AG04449 (cell line): Measurements from ENCODE around the gene WWTR1.

Experiments
- CTCF ChIA-PET: fragments of 350-600 bp; formaldehyde crosslinking; extraction: SDS; loops from one replicate; lab custom pipeline; 2021; ENCODE audit warnings: antibody characterized with exemption; lab: Yijun Ruan, JAX
- POLR2A ChIA-PET: fragments of 400-600, 350-600 bp; formaldehyde crosslinking; extraction: SDS; loops from one replicate; lab custom pipeline; 2020; ENCODE audit warnings: antibody characterized with exemption, inconsistent platforms; lab: Yijun Ruan, JAX
- DNase-seq: peaks from one replicate; pipeline ENCODE4 v3.0.0-alpha.2; 2010; ENCODE audit warnings: low read depth, low spot score
- H3K4me3 ChIP-seq: 2 replicates; pipeline ENCODE4 v1.5.1; 2011; ENCODE audit warnings: low read depth, mild to moderate bottlenecking, control low read depth, low read length
- TF ChIP-seq, protein P1 (sequence below): IDR thresholded peaks from one replicate; pipeline ENCODE4 v1.5.1; 2011; ENCODE audit warnings: mild to moderate bottlenecking, moderate library complexity, low read length, control low read depth, inconsistent platforms; ENCODE audit not compliant: insufficient read depth; ENCODE audit errors: missing control alignments

WWTR1 gene

DNA sequence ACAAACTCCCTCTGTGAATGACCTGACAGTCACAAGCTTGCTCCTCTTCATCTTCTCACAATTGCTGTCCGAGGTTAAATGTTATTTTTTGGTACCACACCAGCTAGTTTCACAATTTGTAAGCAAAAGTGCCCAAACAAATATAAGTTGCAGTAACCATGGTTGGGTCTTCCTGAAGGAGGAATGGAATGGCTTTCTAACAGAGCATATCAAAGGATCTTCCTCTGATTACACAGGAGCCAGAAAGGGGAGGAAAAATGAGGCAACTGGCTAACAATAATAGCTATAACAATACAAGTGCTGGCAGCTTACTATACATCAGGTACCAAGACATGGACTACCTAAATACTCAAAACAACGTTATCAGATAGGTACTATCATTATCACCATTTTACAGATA lies 90.4 kb downstream of the WWTR1 start:
- ChIA-PET POLR2A (interaction anchor here (1.4 kb wide), 1 partner anchor 12 kb away, joined by 3 read pairs; no protein-coding TSS in a partner anchor), CTCF (interaction anchor here (1.0 to 6.6 kb wide), 15 partner anchors 8 to 612 kb away, joined by 3 to 59 read pairs (median 7); no protein-coding TSS in a partner anchor)
- TF ChIP-seq, protein P1, sequence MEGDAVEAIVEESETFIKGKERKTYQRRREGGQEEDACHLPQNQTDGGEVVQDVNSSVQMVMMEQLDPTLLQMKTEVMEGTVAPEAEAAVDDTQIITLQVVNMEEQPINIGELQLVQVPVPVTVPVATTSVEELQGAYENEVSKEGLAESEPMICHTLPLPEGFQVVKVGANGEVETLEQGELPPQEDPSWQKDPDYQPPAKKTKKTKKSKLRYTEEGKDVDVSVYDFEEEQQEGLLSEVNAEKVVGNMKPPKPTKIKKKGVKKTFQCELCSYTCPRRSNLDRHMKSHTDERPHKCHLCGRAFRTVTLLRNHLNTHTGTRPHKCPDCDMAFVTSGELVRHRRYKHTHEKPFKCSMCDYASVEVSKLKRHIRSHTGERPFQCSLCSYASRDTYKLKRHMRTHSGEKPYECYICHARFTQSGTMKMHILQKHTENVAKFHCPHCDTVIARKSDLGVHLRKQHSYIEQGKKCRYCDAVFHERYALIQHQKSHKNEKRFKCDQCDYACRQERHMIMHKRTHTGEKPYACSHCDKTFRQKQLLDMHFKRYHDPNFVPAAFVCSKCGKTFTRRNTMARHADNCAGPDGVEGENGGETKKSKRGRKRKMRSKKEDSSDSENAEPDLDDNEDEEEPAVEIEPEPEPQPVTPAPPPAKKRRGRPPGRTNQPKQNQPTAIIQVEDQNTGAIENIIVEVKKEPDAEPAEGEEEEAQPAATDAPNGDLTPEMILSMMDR = no peak
- no peak for DNase-seq
- no peak overlapping the region for H3K4me3 ChIP-seq

DNA sequence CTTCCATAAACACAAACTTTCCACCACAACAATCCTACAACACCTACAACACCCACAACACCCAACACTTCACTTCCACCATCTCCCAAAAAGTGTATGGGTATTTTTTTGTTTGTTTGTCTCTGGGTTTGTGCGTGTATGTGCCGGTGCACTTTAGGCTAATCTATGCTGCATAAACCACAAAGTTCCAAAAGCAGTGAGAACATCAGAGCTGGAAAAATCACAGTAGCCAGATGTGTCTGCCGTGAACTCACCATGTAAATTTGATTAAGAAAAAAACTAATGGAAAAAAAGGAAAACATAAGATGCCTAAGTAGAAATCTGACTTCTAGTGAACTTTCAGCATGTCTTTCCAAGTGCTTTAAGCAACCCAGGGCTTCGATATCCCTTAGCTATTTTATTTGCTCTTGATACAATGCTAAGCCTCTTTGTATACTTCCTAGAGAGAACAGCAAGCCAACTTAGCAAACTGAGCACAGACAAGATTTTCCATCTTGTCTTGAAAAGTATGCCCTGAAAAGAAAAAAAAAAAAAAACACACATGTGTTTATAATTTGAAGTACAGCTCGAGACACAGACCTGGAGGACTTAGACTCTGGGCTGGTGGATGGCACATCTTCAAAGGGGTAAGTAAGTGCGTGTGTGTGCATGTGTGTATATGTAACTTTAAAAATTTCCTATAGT lies 91.4 kb downstream of the WWTR1 start:
- POLR2A ChIA-PET = interaction anchor here (0.8 to 1.1 kb wide), 2 partner anchors 14 to 32 kb away, joined by 3 to 4 read pairs; no protein-coding TSS in a partner anchor

GRCh38 chr3:149564079-149564478 lies 93.7 kb downstream of the WWTR1 start:
- POLR2A ChIA-PET = no interaction called here
- TF ChIP-seq, protein P1 = no peak
- H3K4me3 ChIP-seq = no peak overlapping the region
- DNase-seq = no peak
- CTCF ChIA-PET = interaction anchor here (1.0 to 1.7 kb wide), 3 partner anchors 10 to 153 kb away, joined by 4 to 6 read pairs (median 5); no protein-coding TSS in a partner anchor

More for the DNA sequence above, 91.4 kb downstream of the WWTR1 start:
- CTCF ChIA-PET = interaction anchor here (0.6 to 6.6 kb wide), 8 partner anchors 10 to 220 kb away, joined by 3 to 59 read pairs (median 4); no protein-coding TSS in a partner anchor
- no peak overlapping the region for H3K4me3 ChIP-seq
- TF ChIP-seq, protein P1 = no peak
- DNase-seq = no peak

DNA sequence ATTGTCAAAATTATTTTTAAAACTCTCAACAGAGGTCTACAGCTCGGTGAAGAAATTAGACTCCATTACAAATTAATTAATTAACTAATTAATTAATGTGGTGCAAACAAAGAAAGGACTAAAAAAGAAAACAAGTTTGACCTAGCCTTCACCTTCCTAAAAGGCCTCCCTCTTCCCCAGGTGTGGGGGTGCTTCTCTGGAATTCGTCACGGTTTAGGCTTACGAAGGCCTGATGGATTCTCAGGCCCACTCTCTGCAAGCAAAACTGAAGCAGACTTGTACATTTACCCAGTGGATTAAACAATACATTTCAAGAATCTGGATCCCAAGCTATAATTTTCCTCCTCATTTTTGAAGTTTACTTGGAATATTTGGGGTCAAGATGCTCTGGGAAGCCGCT lies 94.7 kb downstream of the WWTR1 start:
- ChIA-PET CTCF (interaction anchor here (0.7 to 1.7 kb wide), 5 partner anchors 20 to 154 kb away, joined by 3 to 7 read pairs (median 4); no protein-coding TSS in a partner anchor), POLR2A (no interaction called here)
- TF ChIP-seq, protein P1 = no peak
- no peak for DNase-seq
- H3K4me3 ChIP-seq = no peak overlapping the region

DNA sequence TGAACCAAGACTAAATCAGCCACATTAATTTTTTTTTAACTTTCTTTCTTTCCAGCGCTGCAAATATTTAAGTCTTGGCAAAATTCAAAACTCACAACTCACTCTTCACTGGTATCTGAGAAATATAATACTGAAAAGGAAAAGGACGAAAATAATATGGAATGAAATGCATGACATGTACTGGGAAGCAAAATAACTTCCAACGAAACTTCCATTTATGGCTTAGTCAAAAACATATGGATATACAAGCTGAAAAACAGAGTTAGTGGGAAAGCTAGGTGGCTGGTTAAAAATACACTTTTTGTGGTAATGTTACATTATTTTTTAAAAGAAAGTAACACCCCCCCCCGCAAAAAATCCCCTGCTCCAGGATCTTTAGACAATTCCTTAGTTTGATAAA lies 97.2 kb downstream of the WWTR1 start:
- ChIA-PET POLR2A (no interaction called here), CTCF (interaction anchor here (0.7 to 3.5 kb wide), 4 partner anchors 8 to 157 kb away, joined by 3 to 34 read pairs (median 4); no protein-coding TSS in a partner anchor)
- TF ChIP-seq, protein P1 = no peak
- no peak for DNase-seq
- no peak overlapping the region for H3K4me3 ChIP-seq

- no peak for DNase-seq
- TF ChIP-seq, protein P1 = no peak
- H3K4me3 ChIP-seq = no peak overlapping the region
- ChIA-PET CTCF (interaction anchor here (0.7 to 3.5 kb wide), 3 partner anchors 9 to 158 kb away, joined by 3 to 34 read pairs (median 5); no protein-coding TSS in a partner anchor), POLR2A (interaction anchor here (0.6 kb wide), 1 partner anchor 22 kb away, joined by 4 read pairs; no protein-coding TSS in a partner anchor)
Observed at GRCh38 chr3:149560001-149560400, 97.8 kb downstream of the WWTR1 start.
